HG02588 (cell line): ENCODE results near the gene DCP2.

Experiments
- ATAC-seq: cut with Tn5 transposase; IDR thresholded peaks from one replicate; pipeline ENCODE4 v1.9.1; 2021; ENCODE audit warnings: mild to moderate bottlenecking, moderate library complexity; ENCODE audit not compliant: unreplicated experiment

The DCP2 gene

DNA sequence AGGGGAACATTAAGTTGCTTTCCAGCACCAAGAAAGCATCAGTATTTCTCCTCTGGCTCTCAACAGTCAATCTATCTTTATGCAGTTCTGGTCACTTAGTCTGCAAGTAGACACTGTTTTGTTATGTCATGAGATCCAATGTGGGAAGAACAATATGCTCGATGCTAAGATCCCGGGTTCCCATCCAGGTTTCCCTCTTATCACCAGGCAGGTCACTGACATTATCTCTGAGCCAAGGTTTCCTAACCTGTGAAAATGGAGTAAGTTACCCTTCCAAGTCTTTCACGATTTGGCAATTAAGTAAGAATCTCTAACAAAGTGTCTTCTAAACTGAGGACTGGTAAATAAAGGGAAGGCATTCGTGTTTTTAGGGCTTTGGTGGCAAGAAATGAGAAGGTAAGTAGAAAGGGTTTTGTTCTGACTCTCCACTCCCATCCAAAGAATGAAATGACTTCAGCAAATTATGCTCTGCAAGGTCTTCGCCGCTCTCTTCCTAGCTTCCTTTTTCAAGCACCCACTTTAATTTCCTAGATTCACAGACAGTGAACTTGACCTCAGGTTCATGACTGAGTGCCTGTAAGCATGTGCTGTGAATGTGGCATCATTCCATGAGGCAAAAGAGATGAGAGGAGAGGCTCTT is 86.4 kb downstream of the DCP2 start:
- ATAC-seq, result no peak

DNA sequence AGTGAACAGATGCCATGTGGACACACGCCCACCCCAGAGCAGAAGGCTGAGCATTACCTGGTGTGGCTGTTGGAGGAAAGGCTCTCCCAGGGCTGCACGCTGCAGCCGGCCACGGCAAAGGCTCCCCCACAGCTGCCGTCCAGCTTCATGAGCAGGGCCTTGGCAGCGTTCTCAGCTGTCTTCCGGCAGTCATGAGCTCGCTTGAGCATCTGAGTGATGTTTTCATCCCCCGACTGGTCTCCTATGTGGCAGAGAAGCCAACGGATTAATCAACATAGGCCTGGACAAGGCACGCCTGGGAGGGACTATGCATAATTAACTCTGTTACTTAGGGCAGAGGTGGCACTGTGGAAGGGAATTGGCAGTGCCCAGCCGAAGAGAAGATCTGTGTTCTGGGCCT is 87.3 kb downstream of the DCP2 start:
- no peak for ATAC-seq

DNA sequence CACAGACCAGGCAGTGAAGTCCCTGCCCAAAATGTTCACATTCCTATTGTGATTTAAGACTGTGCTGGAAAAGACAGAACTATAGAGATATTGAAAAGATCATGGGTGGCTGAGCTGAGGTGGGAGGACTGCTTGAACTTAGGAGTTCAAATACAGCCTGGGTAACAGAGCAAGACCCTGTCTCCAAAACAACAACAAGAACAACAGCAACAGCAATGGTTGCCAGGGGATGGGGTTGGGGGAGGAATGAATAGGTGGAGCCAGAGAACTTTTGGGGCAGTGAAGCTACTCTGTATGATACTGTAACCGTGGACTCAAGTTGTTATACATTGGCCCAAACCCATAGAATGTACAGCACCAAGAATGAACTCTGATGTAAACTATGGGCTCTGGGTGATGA is 88.2 kb downstream of the DCP2 start:
- ATAC-seq, result no peak

DNA sequence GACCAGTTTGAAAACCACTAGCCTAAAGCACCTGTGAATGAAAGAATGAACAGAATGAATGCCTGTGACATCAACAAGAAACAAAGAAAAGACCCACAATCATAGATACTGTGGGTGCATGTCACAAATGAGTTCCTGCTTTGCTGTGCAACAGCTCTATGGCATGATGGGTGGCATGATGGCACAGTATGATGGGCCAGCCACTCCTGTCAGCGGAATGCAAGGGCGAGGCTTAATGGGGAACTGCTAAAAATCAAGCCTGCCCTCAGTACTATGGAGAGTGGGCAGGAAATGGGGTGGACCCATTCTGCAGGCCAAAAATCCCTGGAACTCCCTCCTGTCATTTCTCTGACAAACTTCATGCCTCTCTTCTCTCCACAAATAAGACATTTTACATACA is 89.0 kb downstream of the DCP2 start:
- ATAC-seq, result no peak

DNA sequence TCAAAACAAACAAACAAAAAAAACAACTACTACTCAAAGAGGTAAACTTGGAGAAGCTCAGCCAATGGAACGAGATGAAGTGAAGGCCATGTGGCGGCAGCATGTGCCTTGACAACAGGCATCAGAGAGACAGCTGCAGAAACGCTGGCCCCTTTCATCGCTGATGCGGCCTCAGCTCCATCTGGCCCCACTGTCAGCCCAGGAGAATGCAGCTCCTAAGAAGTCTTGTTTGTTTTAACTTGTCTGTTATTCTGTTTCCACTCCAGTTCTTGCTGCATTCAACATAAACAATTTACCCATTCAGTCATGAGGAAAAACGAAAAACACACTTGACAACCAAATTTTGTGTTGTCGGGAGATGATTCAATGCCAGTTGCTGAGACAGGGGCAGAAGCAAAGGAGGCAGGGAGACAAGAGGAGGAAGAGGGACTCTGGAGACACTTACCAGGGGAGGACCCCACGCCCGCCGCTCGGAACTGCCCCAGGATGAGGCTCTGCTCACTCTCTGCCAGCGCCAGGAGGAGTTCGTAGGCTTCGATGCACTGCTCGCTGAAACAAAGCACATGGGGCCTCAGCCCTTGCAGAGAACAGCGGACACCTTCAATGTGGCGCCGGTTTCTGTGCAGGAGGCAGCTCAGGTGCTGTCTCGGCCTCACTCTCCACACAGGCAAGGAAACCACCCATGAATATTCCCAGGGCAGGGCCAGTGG is 91.2 kb downstream of the DCP2 start:
- no peak for ATAC-seq

DNA sequence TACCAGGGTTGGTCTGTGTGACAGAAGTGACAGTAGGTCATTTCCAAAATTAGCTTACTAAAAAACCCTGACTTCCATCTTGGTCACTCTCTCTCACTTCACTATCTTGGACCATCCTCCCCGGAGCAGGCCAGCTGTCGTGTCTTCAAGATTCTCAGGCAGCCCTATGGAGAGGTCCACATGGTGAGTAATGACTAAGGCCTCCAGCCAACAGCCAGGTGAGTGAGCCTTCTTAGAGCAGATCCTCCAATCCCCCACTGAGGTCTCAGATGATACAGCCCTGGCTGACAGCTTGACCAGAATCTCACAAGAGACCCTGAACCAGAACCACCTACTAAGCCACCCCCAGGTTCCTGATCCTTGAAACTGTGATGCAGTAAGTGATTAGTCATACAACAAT is 92.0 kb downstream of the DCP2 start:
- no peak for ATAC-seq
